PFSK-1 (cell line): ENCODE results near the gene PTN. TPM values are rescaled to one million over a fixed set of nuclear protein-coding genes. Genes with fewer than 3 reads are reported as not detected.

ENCODE experiments used
- FOXP2 ChIP-seq: optimal IDR thresholded peaks from 2 replicates; pipeline ENCODE3; 2011; ENCODE audit warnings: borderline replicate concordance, control low read depth, inconsistent platforms; ENCODE audit not compliant: insufficient read depth; ENCODE audit errors: extremely low read length, extremely low read depth
- POLR2AphosphoS5 ChIP-seq: IDR thresholded peaks from 2 replicates; pipeline ENCODE4 v1.6.1; 2012; ENCODE audit warnings: low read depth, mild to moderate bottlenecking, control low read depth, low read length, moderate library complexity
- REST ChIP-seq, 2 experiments: IDR thresholded peaks; 2 replicates each; pipeline versions ENCODE4 v1.6.1 to v1.8.0; 2011 to 2012; ENCODE audit warnings: low read depth in 2 of 2, low read length in 2 of 2, control low read depth in 1 of 2, inconsistent platforms in 1 of 2, mild to moderate bottlenecking in 1 of 2, moderate library complexity in 1 of 2; ENCODE audit not compliant: insufficient read depth in 1 of 2
- SIN3A ChIP-seq: IDR thresholded peaks from 2 replicates; pipeline ENCODE4 v1.6.1; 2012; ENCODE audit warnings: mild to moderate bottlenecking, low read length, moderate library complexity, borderline replicate concordance; ENCODE audit not compliant: insufficient read depth
- TAF1 ChIP-seq: IDR thresholded peaks from 2 replicates; pipeline ENCODE4 v1.6.1; 2012; ENCODE audit warnings: low read length, control low read depth, borderline replicate concordance; ENCODE audit not compliant: insufficient read depth
- polyA plus RNA-seq: library from polyadenylated mRNA; unstranded; fragments of >200 nt; gene quantifications from one replicate; pipeline ENCODE4 v1.2.1, GENCODE V29; 2012; ENCODE audit warnings: low read depth, missing spikeins; ENCODE audit not compliant: insufficient read length

The PTN gene
- polyA plus RNA-seq, result 1.5 TPM

GRCh38 chr7:137343281-137343841 is at the start of gene PTN:
PTN (minus strand) TSS chr7:137343733; CDS start chr7:137254973, 88,760 bp downstream.
- TF ChIP-seq POLR2AphosphoS5 (no peak), REST (IDR thresholded peaks at IDR 0.05; ENCODE audit: insufficient read depth in 1 of 2, low read depth in 2 of 2, low read length in 2 of 2) (no peak), SIN3A (no peak), TAF1 (no peak), FOXP2 (no peak)

GRCh38 chr7:137390076-137390475 is 46.5 kb upstream of the PTN start:
- TF ChIP-seq SIN3A (no peak), REST (IDR thresholded peaks at IDR 0.05; ENCODE audit: insufficient read depth in 1 of 2, low read depth in 2 of 2, low read length in 2 of 2) (no peak), TAF1 (no peak), FOXP2 (no peak), POLR2AphosphoS5 (no peak)

GRCh38 chr7:137388916-137389315 is 45.4 kb upstream of the PTN start:
- no peak for TF ChIP-seq REST (IDR thresholded peaks at IDR 0.05; ENCODE audit: insufficient read depth in 1 of 2, low read depth in 2 of 2, low read length in 2 of 2)
- no peak for TF ChIP-seq FOXP2
- TF ChIP-seq POLR2AphosphoS5, result no peak
- no peak for TF ChIP-seq TAF1
- no peak for TF ChIP-seq SIN3A

GRCh38 chr7:137386966-137387365 is 43.4 kb upstream of the PTN start:
- no peak for TF ChIP-seq POLR2AphosphoS5
- TF ChIP-seq SIN3A, result no peak
- TF ChIP-seq REST (IDR thresholded peaks at IDR 0.05; ENCODE audit: insufficient read depth in 1 of 2, low read depth in 2 of 2, low read length in 2 of 2), result no peak
- no peak for TF ChIP-seq TAF1
- TF ChIP-seq FOXP2, result no peak

GRCh38 chr7:137381045-137381444 is 37.5 kb upstream of the PTN start:
- TF ChIP-seq SIN3A (no peak), POLR2AphosphoS5 (no peak), TAF1 (no peak), REST (IDR thresholded peaks at IDR 0.05; ENCODE audit: insufficient read depth in 1 of 2, low read depth in 2 of 2, low read length in 2 of 2) (no peak), FOXP2 (no peak)
